Stimulated activated CD4-positive, alpha-beta T cell treated with anti-CD3 and anti-CD28 coated beads, Interleukin-4, amount 100 ng/mL, for 4 hours (primary cell): ENCODE measurements around the gene SLCO1C1.
"Not testable (repeated sequence)": the region's sequence is repeated elsewhere in the genome, so short reads cannot be mapped to it uniquely, and the experiment has no call there.

Experiments used
- DNase-seq, 2 experiments: peaks; one replicate each; pipeline ENCODE4 v3.0.0-alpha.2; 2020

SLCO1C1 gene, protein sequence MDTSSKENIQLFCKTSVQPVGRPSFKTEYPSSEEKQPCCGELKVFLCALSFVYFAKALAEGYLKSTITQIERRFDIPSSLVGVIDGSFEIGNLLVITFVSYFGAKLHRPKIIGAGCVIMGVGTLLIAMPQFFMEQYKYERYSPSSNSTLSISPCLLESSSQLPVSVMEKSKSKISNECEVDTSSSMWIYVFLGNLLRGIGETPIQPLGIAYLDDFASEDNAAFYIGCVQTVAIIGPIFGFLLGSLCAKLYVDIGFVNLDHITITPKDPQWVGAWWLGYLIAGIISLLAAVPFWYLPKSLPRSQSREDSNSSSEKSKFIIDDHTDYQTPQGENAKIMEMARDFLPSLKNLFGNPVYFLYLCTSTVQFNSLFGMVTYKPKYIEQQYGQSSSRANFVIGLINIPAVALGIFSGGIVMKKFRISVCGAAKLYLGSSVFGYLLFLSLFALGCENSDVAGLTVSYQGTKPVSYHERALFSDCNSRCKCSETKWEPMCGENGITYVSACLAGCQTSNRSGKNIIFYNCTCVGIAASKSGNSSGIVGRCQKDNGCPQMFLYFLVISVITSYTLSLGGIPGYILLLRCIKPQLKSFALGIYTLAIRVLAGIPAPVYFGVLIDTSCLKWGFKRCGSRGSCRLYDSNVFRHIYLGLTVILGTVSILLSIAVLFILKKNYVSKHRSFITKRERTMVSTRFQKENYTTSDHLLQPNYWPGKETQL

DNA sequence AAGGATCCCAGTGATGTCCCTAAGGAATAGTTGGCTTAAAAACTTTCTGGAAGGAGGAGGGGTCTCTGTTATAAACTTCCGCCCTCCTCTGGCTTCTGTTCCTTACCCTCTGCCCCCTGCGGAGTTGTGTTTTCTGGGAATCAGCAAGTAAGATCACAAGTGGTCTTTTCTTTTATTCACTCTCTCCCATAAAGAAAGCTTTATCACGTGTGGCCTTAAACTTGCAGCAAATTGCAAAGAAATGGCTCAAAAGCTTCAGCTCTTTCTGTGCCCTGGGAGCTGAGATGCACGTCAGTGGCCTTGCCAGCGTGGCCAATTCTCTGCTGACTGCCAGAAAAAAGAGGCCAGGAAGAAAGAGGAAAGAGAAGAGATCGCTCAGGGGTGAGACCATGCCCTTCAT, at the start of gene SLCO1C1:
Gene SLCO1C1, plus strand, starts transcription at position 101 of the 400 bp plus-strand sequence. CDS start 4,245 bp downstream, outside the sequence.
- no peak for DNase-seq

DNA sequence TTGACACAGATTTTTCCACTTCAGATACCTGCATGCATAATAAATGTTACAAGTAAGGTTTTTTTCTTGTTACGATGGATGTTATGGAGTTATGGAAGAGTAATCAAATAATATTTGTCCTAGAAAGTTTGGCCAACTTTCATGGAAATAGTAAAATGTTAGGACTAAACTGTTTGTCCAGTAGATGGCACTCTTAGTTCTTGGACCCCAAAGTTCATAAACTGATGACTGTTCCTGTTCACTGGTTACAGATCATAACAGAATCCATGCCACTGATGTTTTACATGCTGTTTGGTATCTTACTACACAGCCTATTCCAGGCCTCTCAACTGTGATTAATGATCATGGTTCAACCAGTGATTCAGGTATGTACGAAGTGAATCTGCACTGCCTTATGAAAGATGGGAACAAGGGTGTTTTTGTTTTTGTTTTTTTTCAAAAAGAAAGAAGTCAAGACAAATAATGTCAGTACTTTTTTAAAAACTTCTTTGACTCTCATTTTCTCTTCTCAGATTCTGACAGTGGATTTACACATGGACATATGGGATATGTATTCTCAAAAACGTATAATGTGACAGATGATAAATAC, 48.8 kb upstream of the SLCO1C1 start:
- DNase-seq: no peak

DNA sequence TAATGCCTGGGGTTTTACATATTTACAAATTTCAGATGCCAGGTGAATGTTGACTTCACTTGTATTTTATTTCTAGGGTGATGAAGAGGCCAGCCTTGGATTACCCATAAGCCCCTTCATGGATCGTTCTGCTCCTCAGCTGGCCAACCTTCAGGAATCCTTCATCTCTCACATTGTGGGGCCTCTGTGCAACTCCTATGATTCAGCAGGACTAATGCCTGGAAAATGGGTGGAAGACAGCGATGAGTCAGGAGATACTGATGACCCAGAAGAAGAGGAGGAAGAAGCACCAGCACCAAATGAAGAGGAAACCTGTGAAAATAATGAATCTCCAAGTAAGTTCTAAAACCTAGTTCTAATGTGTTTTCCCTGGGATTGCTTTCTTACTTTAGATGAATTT, 41.3 kb upstream of the SLCO1C1 start:
- DNase-seq: no peak

DNA sequence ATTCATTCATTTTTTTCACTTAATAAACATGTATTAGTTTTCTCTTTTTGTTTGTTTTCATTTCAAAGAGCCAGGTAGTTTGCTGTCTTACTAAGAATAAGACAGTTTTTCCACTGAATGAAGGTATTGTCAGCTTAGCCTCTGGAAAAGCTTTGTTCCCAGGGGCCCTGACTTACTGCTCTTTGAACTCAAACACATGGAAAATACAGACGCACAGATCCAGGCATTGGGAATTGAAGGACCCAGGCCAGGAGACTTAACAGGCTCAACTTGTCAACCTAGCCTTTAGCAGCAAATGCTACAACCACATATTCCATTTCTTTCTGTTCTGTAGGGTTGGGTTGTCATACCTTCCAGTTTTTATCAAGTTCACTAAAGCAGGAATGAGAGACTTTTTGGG, 38.5 kb upstream of the SLCO1C1 start:
- no peak for DNase-seq

DNA sequence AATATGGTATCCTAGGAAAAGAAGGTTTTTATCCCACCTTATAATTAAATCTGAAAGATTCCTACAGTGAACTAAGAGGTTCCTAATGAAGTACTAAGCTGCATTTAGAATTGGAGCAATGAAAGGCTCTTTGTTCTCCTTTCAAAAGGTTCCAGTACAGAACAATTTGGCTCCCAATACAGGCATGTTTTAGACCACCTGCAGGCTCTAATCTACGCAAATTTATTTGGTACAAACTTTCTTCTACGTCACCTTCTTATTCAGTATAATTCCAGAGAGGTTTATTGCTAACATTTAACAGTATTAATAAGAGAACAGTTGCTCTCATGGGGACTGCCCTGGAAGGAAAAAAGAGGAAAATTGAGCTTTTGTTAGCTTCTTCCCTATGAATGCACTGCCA, 37.6 kb upstream of the SLCO1C1 start:
- DNase-seq: no peak

DNA sequence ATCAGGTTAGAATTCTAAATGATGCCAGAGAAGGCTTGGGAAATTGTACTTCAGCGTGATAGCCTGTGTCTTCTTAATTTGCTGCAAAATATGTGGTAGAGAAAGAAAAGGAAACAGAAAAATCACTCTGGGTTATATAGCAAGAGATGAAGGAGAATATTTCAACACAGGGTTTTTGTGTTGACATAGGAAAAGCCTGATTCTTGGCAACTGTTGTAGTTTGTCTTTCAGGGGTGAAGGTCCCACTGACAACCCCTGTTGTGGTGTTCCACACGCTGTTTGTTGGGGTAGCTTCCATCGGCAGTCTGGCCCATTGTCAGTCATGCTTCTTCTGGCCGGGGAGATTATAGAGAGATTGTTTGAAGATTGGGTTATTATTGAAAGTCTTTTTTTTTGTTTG, 13.8 kb upstream of the SLCO1C1 start:
- DNase-seq: no peak

DNA sequence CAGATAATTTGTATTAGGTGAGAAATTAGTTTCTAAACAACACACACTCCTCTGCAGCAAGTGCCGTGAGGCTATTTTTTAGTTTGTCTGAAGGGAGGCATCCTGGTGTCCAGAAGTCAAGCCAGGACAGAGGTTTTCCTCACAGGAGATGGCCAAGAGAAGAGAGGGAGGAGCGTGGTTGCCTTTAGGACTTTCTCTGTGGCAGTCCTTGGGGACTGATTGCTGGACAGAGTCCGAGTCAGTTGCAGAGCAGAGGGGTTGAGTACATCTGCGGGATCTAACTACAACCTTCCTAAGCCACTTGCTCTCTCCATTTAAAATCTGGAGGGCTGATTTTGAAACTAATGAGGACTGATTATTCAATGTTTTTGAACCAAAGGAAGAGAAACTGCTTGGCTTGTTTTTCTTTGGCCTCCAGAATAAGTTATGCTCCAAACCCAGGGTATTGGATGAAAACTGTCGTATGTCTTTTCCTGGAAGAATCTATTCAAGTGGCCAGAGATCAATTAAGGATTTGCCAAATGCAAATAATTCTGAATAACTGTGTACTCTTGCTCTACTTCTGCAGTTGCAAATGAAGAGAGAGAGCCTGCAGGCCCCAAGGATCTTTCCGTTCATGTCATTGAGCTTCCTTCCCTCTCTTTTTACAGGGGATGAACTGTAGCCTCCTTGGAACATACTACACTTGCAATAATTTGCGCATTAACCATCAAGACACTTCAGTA, 1.2 kb downstream of the SLCO1C1 start:
- no peak for DNase-seq

DNA sequence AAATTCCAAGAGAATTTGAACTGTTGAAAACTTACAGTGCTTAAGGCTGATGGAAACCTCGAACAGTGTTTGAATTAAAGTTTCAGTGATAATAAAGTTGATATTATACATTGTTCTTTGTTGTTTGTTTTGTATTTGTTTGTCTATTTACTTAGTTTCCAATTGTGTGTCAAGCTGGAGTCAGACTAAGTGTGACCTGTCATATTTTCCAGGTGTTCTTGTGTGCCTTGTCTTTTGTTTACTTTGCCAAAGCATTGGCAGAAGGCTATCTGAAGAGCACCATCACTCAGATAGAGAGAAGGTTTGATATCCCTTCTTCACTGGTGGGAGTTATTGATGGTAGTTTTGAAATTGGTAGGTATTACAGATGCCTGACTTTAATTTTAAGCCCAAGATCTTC, 6.0 kb downstream of the SLCO1C1 start:
- DNase-seq: no peak

DNA sequence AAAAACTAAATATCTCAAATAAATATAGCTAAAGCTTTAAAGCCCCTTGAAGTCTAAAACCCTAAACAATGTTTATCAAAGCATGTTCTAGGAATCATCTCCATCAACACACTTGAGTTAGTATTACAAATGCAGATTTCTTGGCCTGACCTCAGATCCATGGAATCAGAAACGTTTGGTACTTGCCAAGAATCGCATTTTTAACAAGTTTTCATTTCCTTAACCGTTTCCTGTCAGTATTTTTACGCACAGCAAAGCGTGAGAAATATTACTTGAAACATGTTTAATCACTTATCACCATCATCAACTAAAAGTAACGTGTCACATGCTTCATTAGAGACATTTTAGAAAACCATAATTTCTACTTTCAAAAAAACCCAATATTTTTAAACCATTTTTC, 9.7 kb downstream of the SLCO1C1 start:
- no peak for DNase-seq

DNA sequence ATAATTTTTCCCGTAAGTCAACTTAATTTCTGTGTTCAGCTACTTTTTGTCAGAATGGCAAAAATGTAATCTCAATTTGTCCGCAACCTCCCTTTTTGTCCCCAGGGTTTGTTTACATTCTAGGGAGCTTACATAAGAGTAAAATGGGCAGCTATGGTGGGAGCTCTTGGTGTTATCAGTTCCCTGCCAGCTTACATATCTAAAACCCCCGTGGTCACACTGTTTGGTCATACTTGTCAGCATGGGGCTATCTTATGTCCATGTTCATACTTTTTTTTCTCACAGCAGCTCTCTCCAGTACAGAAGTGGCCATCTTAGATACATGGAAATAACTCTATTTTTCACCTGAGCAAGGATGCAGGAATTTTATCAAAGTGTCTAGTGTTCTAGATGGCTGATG, 16.7 kb downstream of the SLCO1C1 start:
- DNase-seq: no peak

DNA sequence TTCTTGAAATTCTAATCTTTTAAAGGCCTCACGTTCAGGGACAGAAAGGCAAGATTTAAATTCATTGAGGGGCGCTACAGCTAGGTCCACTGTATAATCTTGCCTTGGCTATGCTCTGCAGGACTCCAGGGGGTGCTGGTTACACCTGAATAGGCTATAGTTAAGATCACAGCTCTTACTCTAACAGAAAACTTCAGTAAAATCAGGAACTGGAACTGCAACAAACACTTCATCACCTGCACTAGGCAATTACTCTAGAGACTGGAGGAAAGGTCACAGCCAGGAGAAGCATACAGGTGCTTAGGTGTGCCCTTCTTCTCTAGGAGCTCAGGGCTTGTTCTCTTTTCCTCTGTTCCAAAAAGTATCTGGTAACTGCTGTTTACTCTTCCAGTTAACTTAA, 20.9 kb downstream of the SLCO1C1 start:
- no peak for DNase-seq

DNA sequence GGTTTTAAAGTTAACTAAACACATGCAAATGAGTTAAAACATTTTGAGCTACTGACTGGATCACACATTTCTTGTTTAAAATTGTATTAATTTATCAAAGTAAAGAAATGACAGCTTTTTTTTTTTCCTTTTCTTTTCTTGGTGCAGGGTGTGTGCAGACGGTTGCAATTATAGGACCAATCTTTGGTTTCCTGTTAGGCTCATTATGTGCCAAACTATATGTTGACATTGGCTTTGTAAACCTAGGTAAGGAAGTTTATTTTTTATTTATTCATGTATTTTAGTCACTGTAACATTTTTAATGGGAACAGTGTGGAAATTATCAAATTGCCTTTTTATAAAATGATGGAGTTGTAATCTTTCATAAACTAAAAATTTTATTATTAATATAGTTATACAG, 21.9 kb downstream of the SLCO1C1 start:
- DNase-seq: no peak

DNA sequence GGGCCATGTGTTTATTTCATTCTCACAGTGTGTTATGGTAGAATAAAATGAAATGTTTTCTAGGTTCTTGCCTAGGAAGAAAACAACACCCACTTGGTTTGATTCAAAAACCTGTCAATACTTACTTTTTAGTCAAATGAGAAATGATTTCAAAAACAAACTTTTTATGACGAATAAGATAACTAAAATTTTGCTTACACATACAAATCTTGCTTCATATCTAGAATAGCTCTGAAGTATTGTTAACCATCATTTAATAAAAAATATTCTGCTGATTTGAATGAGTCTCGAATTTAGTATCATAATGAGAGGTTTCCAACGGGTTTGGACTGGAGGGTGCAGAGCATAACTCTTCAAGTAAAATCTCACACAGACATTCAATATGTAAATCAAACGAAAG, 23.2 kb downstream of the SLCO1C1 start:
- DNase-seq: no peak

DNA sequence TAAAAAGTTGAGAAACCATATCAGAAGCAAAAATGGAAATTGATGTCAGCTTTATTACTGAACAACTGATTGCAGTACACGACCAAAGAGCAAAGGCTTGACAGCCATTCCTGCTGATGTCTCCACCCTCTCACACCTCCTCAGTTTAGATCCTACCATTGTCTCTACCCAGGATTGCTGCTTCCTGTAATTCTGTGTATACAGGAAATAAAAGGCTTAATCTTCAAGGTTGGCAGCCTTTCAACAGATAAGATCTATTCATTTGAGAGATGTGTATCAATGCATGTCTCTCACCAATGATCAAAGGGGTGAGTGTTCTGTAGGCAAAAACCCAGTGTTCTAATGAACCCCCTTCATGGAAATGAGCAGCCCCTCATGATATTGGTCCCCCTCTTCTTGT, 27.0 kb downstream of the SLCO1C1 start:
- DNase-seq: no peak

DNA sequence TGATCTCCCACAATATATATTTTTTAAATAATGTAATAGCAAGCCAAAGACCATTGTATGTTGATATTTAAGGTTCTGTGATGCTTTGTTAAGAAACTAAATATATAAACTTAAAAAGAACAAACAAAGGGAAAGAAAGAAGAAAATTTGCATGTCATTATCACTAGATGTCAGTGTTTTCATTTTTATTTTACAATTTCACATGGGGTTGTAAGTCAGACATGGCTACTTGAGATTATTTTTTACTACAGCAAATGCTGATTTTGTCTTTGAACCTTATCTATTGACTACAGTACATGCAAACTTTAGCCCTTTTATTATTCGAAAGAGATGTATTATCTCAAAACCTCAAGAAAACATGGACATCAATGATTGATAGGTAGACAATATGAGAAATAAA, 36.1 kb downstream of the SLCO1C1 start:
- no peak for DNase-seq

DNA sequence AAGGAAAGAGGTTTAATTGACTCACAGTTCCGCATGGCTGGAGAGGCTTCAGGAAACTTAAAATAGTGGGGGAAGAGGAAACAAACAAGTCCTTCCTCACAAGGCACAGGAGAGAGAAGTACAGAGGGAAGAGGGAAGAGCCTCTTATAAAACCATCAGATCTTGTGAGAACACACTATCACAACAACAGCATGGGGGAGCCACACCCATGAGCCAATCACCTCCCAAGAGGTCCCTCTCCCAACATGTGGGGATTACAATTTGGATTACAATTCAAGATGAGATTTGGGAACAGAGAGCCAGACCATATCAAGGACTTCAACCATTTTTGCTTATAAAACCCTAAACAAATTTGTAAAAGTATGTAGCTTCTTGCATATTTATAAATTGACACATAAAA, 45.8 kb downstream of the SLCO1C1 start:
- no peak for DNase-seq

DNA sequence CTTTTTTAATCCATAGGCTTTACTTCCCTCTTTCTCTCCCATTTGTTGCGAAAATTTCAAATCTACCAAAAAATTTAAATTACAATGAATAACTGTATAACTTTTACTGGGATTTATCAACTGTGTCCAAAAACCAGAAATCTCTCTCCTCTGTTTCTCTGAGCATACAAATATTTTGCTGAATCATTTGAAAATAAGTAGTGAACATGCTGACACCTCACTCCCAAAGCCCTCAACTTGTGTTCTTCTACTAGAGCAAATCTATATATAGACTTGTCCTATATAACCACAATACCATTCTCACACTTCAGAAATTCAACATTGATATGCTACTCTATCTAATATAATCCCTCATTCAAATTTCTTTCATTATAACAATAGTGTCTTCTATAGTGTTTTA, 53.1 kb downstream of the SLCO1C1 start:
- DNase-seq: no peak

DNA sequence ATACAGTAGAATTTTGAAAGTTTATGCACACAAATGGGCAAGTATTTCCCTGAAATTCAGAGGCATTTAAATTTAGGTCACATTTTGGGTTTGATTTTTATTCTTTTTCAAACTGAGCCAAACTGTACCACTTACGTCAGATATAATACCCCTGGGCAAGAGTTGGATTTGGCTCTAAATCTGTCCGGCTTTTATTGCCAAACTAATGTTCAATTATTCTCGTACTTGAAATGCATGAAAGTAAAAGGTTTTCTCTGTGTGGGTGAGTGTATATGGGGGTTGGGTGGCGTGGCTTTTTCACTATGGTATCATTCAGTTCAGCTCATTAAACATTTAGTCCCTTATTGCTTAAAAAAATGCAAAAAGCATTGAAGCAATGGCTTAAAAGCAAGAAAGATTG, 55.9 kb downstream of the SLCO1C1 start:
- no peak for DNase-seq

DNA sequence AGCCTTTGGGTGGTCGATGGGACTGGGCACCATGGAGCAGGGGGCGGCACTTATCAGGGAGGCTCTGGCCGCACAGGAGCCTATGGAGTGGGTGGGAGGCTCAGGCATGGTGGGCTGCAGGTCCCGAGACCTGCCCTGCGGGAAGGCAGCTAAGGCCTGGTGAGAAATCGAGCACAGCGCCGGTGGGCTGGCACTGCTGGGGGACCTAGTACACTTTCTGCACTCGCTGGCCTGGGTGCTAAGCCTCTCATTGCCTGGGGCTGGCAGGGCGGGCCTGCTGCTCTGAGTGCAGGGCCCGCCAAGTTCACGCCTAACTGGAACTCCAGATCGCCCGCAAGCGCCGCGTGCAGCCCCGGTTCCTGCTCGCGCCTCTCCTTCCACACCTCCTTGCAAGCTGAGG, 82.3 kb downstream of the SLCO1C1 start:
- no peak for DNase-seq

DNA sequence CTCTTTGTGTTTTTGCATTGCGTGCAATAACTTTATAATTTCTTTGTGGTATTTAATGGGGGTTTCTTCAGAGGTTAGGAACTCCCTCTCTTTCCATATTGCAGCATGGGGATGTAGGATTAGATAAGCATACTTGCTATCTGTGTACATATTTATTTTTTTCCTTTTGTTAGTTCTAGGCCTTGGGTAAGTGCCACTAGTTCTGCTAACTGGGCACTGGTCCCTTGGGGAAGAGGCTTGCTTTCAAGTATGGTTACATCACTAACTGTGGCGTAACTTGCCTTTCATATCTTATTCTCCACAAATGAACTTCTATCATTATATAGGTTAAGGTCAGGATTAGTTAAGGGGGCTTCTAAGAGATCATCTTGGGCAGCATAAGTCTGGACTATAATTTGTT, 83.8 kb downstream of the SLCO1C1 start:
- DNase-seq: no peak

DNA sequence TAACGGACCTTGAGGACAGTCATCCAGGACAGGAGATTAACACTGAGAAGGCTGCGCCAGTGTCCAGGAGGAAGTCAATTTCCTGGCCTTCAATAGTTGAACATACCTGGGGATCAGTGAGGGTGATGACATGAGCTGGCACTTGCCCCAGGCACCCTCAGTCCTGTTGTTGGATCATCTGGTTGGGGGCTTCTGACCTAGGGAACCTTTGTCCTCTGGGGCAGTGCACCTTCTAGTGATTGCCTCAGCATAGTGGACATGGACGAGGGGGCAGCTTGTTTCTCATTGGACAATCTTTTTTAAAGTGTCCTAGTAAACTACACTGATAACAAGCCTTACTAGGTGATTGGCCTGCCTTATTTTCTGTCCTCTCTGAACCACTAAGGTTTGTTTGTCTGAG, 84.8 kb downstream of the SLCO1C1 start:
- DNase-seq: not testable (repeated sequence)

DNA sequence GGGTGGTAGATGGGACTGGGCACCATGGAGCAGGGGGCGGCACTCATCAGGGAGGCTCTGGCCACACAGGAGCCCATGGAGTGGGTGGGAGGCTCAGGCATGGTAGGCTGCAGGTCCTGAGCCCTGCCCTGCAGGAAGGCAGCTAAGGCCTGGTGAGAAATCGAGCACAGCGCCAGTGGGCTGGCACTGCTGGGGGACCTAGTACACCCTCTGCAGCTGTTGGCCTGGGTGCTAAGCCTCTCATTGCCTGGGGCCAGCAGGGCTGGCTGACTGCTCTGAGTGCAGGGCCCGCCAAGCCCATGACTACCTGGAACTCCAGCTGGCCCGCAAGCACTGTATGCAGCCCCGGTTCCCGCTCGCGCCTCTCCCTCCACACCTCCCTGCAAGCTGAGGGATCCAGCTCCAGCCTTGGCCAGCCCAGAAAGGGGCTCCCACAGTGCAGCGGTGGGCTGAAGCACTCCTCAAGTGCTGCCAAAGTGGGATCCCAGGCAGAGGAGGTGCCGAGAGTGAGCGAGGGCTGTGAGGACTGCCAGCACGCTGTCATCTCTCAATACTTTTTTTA, 88.7 kb downstream of the SLCO1C1 start:
- DNase-seq: not testable (repeated sequence)

DNA sequence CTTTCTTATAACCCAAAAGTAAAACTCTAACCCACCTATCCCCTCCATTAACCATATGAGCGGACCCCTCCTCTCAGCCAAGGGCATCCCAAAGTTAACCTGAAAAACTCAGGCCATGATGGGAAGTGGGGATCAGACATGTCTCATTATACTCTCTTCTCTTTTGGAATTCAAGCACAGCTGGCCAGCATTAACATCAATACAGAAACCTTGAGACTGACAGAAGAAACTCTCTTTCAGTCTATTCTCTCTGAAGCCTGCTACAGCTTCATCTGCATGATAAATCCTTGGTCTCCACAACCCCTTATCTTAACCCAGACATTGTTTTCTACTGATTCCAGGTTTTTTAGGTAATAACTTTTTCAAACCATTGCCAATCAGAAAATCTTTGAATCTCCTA, 97.8 kb downstream of the SLCO1C1 start:
- DNase-seq: no peak
